HG02759 (cell line): ENCODE data around the gene PPM1H.
A peak's percentile ranks its signal among the peaks of the same experiment; 100 is the strongest.
"Not testable (repeated sequence)": the region's sequence is repeated elsewhere in the genome, so short reads cannot be mapped to it uniquely, and the experiment has no call there.

Experiments
- ATAC-seq: cut with Tn5 transposase; IDR thresholded peaks from one replicate; pipeline ENCODE4 v1.9.1; 2021; ENCODE audit warnings: mild to moderate bottlenecking, moderate library complexity; ENCODE audit not compliant: unreplicated experiment

The PPM1H gene

GRCh38 chr12:62934799-62935674 lies at the start of gene PPM1H:
TSS of gene PPM1H (minus strand) at chr12:62935150. CDS start at chr12:62934736, 414 bp downstream.
- peak; percentile 82 for ATAC-seq

- ATAC-seq: no peak
These were observed 48.6 kb upstream of the PPM1H start for GRCh38 chr12:62983594-62983993.

DNA sequence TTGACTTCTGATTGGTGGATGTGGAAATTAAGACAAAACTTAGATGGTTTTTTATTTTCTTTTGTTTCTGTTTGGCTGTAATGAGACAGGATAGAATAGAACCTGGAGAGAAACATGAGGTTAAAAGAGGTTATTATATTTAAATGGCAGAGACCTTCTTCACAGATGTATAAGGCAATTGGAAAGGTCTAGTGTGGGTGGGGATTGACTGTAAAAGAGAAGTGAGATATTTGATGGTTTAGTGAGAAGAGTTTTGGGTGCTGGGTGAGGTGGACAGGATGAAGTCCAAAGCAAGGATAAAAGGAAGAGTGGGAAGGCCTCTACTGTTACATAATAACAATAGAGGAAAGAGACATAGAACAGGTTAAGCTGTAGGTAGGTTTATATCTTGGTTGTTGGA lies 43.8 kb upstream of the PPM1H start:
- no peak for ATAC-seq

DNA sequence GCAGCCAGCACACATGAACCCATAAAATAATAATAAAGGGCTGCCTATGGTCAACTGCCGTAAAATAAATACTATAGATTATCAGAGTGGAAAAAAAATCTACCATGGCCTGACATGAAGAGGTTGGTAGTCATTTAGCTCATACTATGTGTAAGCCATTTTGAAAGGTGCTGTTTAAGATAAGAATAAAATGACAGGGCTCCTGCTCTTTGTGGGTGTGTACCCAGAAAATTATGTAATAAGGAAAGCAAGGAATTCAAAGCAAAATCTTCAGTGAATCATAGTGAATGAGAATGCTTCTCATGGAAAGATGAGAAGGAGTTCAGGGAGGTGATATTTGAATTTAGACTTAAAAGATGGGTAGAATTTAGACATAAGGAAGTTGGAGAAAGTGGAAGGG lies 42.9 kb upstream of the PPM1H start:
- ATAC-seq: no peak

- ATAC-seq: no peak
These were observed 42.5 kb upstream of the PPM1H start for GRCh38 chr12:62977418-62977817.

DNA sequence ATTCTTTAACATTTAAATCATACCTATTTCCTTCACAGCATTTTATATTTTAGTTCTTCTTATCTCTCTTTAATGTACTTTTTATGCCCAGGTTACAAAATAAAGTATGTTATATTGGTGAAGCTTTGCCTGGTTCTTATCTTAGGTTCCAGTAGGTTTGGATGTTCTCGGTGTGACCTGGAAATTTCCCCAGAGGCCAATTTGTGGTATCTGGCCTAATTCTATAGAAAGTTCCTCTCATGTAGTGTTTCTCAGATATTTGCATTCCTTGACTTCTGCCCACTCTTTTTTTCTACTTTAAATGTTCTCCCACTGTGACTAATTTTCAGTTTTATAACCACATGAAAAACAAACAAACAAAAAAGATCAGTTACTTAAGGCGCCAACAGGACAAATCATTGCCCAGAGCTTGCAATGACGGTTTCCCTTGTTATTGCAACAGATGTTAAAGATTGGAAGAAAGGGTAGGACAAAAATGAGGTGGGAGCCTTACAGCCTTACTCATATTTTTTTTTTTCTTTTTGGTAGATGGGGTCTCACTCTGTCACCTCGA lies 41.2 kb upstream of the PPM1H start:
- no peak for ATAC-seq

DNA sequence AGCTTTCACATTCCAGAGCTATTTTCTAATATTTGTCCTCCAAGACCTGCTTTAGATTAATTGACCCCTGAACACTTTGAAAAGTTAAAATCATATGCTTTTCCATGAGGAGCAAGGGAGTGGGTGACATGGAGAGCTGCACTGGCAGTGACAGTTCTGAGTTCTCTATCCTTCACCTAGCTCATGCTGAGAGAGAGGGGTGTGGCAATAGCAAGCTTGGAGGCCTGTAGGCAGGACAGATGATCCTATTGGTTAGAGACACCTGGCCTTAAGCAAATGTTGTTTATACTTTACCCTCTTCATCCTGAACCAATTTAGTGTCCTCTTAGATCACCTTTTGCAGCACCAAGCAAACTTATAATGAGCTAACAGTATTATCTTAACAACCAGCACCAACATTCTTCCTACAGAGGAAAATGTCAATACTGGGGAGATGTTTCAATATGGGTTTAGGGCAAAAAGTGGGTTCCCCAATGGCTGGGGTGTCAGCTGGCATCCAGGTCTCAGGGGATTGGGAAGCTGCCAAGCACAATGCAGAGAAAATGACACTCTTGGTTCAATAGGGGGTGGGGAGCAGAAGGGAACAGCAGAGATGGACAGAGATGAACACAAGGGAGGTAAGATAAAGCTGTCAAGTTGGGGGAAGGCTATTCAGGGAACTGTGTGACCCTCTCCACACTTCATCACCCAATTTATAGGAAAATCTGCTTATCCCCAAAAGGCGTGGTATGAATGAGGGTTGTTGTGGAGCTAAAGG lies 37.0 kb upstream of the PPM1H start:
- no peak for ATAC-seq

DNA sequence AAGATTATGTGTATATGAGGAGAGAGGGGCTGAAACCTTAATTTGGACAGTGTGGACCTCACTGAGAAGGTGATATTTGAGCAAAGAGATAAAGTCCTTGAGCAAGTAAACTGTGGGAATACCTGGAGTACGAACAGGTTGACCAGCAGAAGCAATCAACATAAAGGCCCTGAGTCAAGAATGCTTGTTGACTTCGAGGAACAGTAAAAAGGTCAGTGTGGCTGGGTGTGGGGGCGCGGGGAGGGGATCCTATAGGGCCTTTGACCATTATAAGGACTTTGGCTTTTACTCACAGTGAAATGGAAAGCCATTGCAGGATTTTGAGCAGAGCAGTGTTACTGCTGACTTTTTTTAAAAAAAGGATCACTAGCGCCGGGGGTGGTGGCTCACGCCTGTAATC lies 34.7 kb upstream of the PPM1H start:
- ATAC-seq: no peak

- no peak for ATAC-seq
These were observed 32.8 kb upstream of the PPM1H start for GRCh38 chr12:62967701-62968100.

- ATAC-seq: no peak
These were observed 32.1 kb upstream of the PPM1H start for GRCh38 chr12:62966990-62967506.

- not testable (repeated sequence) for ATAC-seq
These were observed 31.6 kb upstream of the PPM1H start for GRCh38 chr12:62966446-62966989.

DNA sequence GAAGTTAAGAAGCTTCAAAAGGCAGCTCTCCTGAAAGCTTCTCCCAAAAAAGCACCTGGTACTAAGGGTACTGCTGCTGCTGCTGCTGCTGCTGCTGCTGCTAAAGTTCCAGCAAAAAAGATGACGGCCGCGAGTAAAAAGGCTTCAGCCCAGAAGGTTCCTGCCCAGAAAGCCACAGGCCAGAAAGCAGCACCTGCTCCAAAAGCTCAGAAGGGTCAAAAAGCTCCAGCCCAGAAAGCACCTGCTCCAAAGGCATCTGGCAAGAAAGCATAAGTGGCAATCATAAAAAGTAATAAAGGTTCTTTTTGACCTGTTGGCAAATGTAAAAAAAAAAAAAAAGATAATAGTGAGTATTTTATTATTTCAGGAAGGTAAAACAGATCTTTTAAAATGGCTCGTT lies 30.8 kb upstream of the PPM1H start:
- not testable (repeated sequence) for ATAC-seq

- not testable (repeated sequence) for ATAC-seq
These were observed 30.3 kb upstream of the PPM1H start for GRCh38 chr12:62965242-62965641.

- ATAC-seq: no peak
These were observed 28.6 kb upstream of the PPM1H start for GRCh38 chr12:62963486-62964041.

- ATAC-seq: no peak
These were observed 25.4 kb upstream of the PPM1H start for GRCh38 chr12:62960324-62960723.

DNA sequence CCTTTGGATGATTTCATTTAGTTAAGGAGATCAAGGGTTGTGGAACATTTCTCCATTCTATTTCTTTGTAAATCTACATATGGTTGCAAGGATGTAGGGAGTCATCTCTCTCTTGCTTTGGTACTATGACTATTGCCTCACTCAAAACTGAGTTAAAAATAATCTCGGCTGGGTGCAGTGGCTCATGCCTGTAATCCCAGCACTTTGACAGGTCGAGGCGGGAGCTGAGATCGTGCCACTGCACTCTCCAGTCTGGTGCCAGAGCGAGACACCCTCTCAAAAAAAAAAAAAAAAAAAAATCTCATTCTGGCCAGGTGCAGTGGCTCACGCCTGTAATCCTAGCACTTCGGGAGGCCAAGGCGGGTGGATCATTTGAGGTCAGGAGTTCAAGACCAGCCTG lies 24.8 kb upstream of the PPM1H start:
- no peak for ATAC-seq

DNA sequence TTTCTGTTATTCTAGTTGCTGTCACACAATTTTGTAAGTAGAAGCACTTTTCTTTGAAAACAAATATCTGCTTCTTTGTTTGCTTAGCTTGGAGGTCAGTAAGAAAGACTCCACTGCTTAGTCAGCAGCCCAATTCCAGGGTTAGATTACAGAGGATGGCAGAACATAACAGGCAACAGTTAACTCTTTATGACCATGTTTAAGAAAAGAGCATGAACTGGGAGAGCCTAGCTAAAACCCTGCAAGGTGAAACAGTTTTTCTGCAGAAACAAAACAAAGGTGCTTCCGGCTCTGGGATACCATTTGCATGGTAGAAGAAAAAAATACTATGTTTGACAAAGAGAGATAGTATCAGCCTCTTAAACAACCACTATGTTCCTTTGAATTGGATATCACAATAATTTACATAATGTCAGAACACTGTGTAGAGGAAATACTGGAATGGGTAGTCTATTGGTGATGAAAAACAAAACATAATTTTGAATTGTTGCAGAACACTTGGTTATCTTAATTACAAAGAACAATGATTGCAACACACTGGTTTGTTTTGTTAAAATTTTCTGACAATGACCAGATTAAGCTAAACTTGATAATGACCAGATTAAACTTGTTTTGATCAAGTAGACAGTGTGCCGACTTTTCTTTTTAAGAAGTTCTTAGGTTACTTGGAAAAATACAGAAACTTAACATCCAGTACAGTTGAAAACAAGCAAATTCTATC lies 22.4 kb upstream of the PPM1H start:
- no peak for ATAC-seq

GRCh38 chr12:62955678-62956077 lies 20.7 kb upstream of the PPM1H start:
- no peak for ATAC-seq

DNA sequence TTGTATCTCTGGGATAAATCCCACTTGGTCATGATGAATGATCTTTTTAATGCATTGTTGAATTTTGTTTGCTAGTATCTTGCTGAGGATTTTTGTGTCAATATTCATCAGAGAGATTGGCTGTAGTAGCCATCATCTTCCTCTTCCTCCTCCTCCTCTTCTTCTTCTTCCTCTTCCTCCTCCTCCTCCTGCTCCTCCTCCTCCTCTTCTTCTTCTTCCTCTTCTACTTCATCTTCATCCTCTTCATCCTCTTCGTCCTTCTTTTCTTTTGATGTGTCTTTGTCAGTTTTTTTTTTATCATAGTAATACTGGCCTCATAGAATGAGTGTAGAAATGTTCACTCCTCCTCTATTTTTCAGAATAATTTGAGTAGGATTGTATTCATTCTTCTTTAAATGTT lies 15.4 kb upstream of the PPM1H start:
- ATAC-seq: no peak

GRCh38 chr12:62948123-62948522 lies 13.2 kb upstream of the PPM1H start:
- no peak for ATAC-seq
